ENCODE measurements around the gene MTUS2.

- TF ChIP-seq CTCF (conservative IDR thresholded peaks at IDR 0.05; ENCODE audit: low read depth, low read length) (no peak), EZH2 (IDR thresholded peaks at IDR 0.05; ENCODE audit: borderline replicate concordance, low read depth, low read length, poor library complexity, severe bottlenecking) (no peak)
Measured at GRCh38 chr13:29323954-29324353, 503.8 kb downstream of the MTUS2 start.
